ENCODE data around the gene DOCK2.
A peak's percentile ranks its signal among the peaks of the same experiment; 100 is the strongest.
"Not testable (repeated sequence)": the region's sequence is repeated elsewhere in the genome, so short reads cannot be mapped to it uniquely, and the experiment has no call there.

Gene DOCK2

GRCh38 chr5:169781420-169782345 is 144.6 kb downstream of the DOCK2 start:
- DNase-seq (ENCODE audit: extremely low read depth in 1 of 2, low read depth in 1 of 2) = no peak

- no peak for DNase-seq (ENCODE audit: extremely low read depth in 1 of 2, low read depth in 1 of 2)
These were observed 148.9 kb downstream of the DOCK2 start for GRCh38 chr5:169785771-169786618.

GRCh38 chr5:169788168-169788567 is 151.1 kb downstream of the DOCK2 start:
- no peak for DNase-seq (ENCODE audit: extremely low read depth in 1 of 2, low read depth in 1 of 2)

GRCh38 chr5:169789417-169789940 is 152.4 kb downstream of the DOCK2 start:
- DNase-seq (ENCODE audit: extremely low read depth in 1 of 2, low read depth in 1 of 2) = no peak

GRCh38 chr5:169791251-169791650 is 154.2 kb downstream of the DOCK2 start:
- no peak for DNase-seq (ENCODE audit: extremely low read depth in 1 of 2, low read depth in 1 of 2)

- no peak for DNase-seq (ENCODE audit: extremely low read depth in 1 of 2, low read depth in 1 of 2)
These were observed 158.3 kb downstream of the DOCK2 start for GRCh38 chr5:169795338-169795737.

- DNase-seq (ENCODE audit: extremely low read depth in 1 of 2, low read depth in 1 of 2) = no peak
These were observed 159.7 kb downstream of the DOCK2 start for GRCh38 chr5:169796731-169797130.

GRCh38 chr5:169797577-169797976 is 160.5 kb downstream of the DOCK2 start:
- no peak for DNase-seq (ENCODE audit: extremely low read depth in 1 of 2, low read depth in 1 of 2)

- DNase-seq (ENCODE audit: extremely low read depth in 1 of 2, low read depth in 1 of 2) = no peak
These were observed 161.4 kb downstream of the DOCK2 start for GRCh38 chr5:169798438-169798837.

GRCh38 chr5:169798906-169799660 is 162.0 kb downstream of the DOCK2 start:
- DNase-seq (ENCODE audit: extremely low read depth in 1 of 2, low read depth in 1 of 2) = no peak

GRCh38 chr5:169801324-169801777 is 164.3 kb downstream of the DOCK2 start:
- no peak for DNase-seq (ENCODE audit: extremely low read depth in 1 of 2, low read depth in 1 of 2)

GRCh38 chr5:169801781-169802180 is 164.7 kb downstream of the DOCK2 start:
- no peak for DNase-seq (ENCODE audit: extremely low read depth in 1 of 2, low read depth in 1 of 2)

GRCh38 chr5:169803077-169803981 is 166.3 kb downstream of the DOCK2 start:
- DNase-seq (ENCODE audit: extremely low read depth in 1 of 2, low read depth in 1 of 2) = no peak

GRCh38 chr5:169804861-169805260 is 167.8 kb downstream of the DOCK2 start:
- no peak for DNase-seq (ENCODE audit: extremely low read depth in 1 of 2, low read depth in 1 of 2)

GRCh38 chr5:169805527-169805934 is 168.5 kb downstream of the DOCK2 start:
- DNase-seq (ENCODE audit: extremely low read depth in 1 of 2, low read depth in 1 of 2) = peak; percentile 41 to 75

- no peak for DNase-seq (ENCODE audit: extremely low read depth in 1 of 2, low read depth in 1 of 2)
These were observed 169.0 kb downstream of the DOCK2 start for GRCh38 chr5:169805937-169806700.

GRCh38 chr5:169808118-169808581 is 171.1 kb downstream of the DOCK2 start:
- no peak for DNase-seq (ENCODE audit: extremely low read depth in 1 of 2, low read depth in 1 of 2)

GRCh38 chr5:169808880-169809279 is 171.8 kb downstream of the DOCK2 start:
- DNase-seq (ENCODE audit: extremely low read depth in 1 of 2, low read depth in 1 of 2) = not testable (repeated sequence)

- DNase-seq (ENCODE audit: extremely low read depth in 1 of 2, low read depth in 1 of 2) = no peak
These were observed 172.2 kb downstream of the DOCK2 start for GRCh38 chr5:169809281-169809680.
